ENCODE data around the gene C1orf146.
"Not testable (repeated sequence)": the region's sequence is repeated elsewhere in the genome, so short reads cannot be mapped to it uniquely, and the experiment has no call there.

C1orf146 gene

GRCh38 chr1:92217721-92218120, at the start of gene C1orf146:
Gene C1orf146, plus strand, starts transcription at chr1:92217915. Its CDS starts 13,506 bp downstream, at chr1:92231421.
- no peak for DNase-seq

- no peak for DNase-seq
These were observed 49.1 kb upstream of the C1orf146 start for GRCh38 chr1:92168657-92169056.

- no peak for DNase-seq
These were observed 48.3 kb upstream of the C1orf146 start for GRCh38 chr1:92169214-92170005.

- DNase-seq, result no peak
These were observed 33.1 kb upstream of the C1orf146 start for GRCh38 chr1:92184632-92185031.

GRCh38 chr1:92186081-92186480, 31.6 kb upstream of the C1orf146 start:
- no peak for DNase-seq

GRCh38 chr1:92188436-92189255, 29.1 kb upstream of the C1orf146 start:
- DNase-seq, result no peak

GRCh38 chr1:92191726-92192125, 26.0 kb upstream of the C1orf146 start:
- no peak for DNase-seq

- no peak for DNase-seq
These were observed 25.5 kb upstream of the C1orf146 start for GRCh38 chr1:92192246-92192645.

GRCh38 chr1:92194511-92194910, 23.2 kb upstream of the C1orf146 start:
- no peak for DNase-seq

GRCh38 chr1:92201973-92202372, 15.7 kb upstream of the C1orf146 start:
- DNase-seq, result no peak

GRCh38 chr1:92203105-92203504, 14.6 kb upstream of the C1orf146 start:
- no peak for DNase-seq

GRCh38 chr1:92210701-92211100, 7.0 kb upstream of the C1orf146 start:
- no peak for DNase-seq

- DNase-seq, result no peak
These were observed 6.5 kb upstream of the C1orf146 start for GRCh38 chr1:92211166-92211565.

- DNase-seq, result no peak
These were observed 844 bp downstream of the C1orf146 start for GRCh38 chr1:92218559-92218958.

- no peak for DNase-seq
These were observed 1.3 kb downstream of the C1orf146 start for GRCh38 chr1:92219028-92219427.

GRCh38 chr1:92228401-92228800, 10.7 kb downstream of the C1orf146 start:
- no peak for DNase-seq

GRCh38 chr1:92230736-92231135, 13.0 kb downstream of the C1orf146 start:
- no peak for DNase-seq

GRCh38 chr1:92240034-92240433, 22.3 kb downstream of the C1orf146 start:
- no peak for DNase-seq

- DNase-seq, result no peak
These were observed 26.7 kb downstream of the C1orf146 start for GRCh38 chr1:92244376-92244775.

GRCh38 chr1:92254714-92255113, 37.0 kb downstream of the C1orf146 start:
- DNase-seq, result not testable (repeated sequence)

- DNase-seq, result no peak
These were observed 41.6 kb downstream of the C1orf146 start for GRCh38 chr1:92259350-92259749.

GRCh38 chr1:92262516-92262915, 44.8 kb downstream of the C1orf146 start:
- no peak for DNase-seq

GRCh38 chr1:92273039-92273438, 55.3 kb downstream of the C1orf146 start:
- DNase-seq, result no peak

- DNase-seq, result no peak
These were observed 57.2 kb downstream of the C1orf146 start for GRCh38 chr1:92274939-92275338.
